ENCODE data around the gene VAPB. TPM values are rescaled to one million over a fixed set of nuclear protein-coding genes. Genes with fewer than 3 reads are reported as not detected.

VAPB gene
- total RNA-seq, 2 experiments from 2014 or later: 33.1 to 34.6 TPM

DNA sequence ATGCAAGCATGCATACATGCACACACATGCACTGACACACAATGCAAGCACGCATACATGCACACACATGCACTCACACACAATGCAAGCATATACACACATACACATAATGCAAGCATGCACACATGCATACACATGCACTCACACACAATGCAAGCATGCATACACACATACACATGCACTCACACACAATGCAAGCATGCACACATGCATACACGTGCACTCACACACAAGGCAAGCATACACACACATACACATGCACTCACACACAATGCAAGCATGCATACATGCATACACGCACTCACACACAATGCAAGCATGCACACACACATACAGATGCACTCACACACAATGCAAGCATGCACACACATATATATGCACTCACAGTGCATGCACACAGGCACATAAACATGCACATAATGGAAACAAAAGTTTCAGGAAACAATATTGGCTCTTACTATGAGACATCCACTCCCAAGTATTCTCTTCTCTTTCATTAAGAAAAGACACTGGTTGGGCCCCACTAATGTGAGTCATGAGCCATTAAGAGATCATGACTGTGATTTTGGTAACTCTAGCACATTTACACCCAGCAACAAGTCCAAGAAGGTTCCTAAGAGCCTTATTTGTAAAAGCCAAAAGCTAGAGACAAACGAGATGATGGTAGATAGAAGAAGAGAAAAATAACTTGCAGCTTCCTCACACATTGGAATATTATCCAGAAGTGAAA, 103.9 kb downstream of the VAPB start:
- ChIA-PET POLR2A (no interaction called here), CTCF (no interaction called here)

- ChIA-PET POLR2A (no interaction called here), CTCF (no interaction called here)
Measured at GRCh38 chr20:58494923-58495622, 106.0 kb downstream of the VAPB start.

GRCh38 chr20:58495623-58496428, 106.8 kb downstream of the VAPB start:
- POLR2A ChIA-PET: no interaction called here
- CTCF ChIA-PET: no interaction called here

- POLR2A ChIA-PET: no interaction called here
- CTCF ChIA-PET: no interaction called here
Measured at GRCh38 chr20:58496429-58496769, 107.4 kb downstream of the VAPB start.

GRCh38 chr20:58497076-58497641, 108.1 kb downstream of the VAPB start:
- ChIA-PET CTCF (no interaction called here), POLR2A (no interaction called here)

GRCh38 chr20:58497724-58498469, 108.9 kb downstream of the VAPB start:
- ChIA-PET POLR2A (interaction anchor here (0.6 kb wide), 1 partner anchor 18 kb away, joined by 9 read pairs; no protein-coding TSS in a partner anchor), CTCF (no interaction called here)

DNA sequence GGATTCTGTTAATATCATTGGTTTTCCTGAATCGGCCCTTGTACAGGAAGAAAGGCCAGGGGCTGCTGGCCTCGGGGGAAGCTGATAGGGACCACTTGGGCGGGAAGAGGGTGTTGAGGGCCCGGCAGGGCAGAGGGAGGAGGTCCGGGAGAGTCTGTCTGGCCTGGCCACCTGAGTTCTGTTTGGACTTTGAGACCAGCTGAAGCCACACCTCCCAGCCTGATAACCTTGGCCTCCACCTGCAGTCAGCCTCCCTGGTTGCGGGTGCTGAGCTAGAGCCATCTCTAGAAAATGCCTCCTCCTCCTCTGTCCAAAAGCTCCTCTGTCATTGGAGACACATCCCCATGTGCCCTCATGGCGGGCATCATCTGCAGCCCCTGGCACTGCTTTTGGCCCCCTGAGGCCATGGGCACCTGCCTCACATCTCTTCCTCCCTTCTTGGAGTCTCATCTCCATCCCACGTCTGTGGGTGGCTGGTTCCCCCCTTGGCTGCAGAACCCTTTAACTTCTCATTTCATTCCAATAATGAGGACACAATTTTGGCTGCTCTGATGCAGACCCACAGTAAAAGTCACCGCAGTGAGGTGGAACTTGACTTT, 109.5 kb downstream of the VAPB start:
- CTCF ChIA-PET: no interaction called here
- POLR2A ChIA-PET: interaction anchor here (0.6 kb wide), 1 partner anchor 19 kb away, joined by 9 read pairs; no protein-coding TSS in a partner anchor

GRCh38 chr20:58500256-58500655, 111.2 kb downstream of the VAPB start:
- POLR2A ChIA-PET: no interaction called here
- CTCF ChIA-PET: no interaction called here

Other genes with a start within 250 kb of the VAPB start
- gene ANKRD60, start 160.6 kb upstream of the VAPB start, total RNA-seq: not detected
- 10 to 100 TPM; 13.9 to 15.0 TPM for gene RAB22A, start 79.5 kb upstream of the VAPB start, total RNA-seq
- not detected for gene APCDD1L, start 126.2 kb downstream of the VAPB start, total RNA-seq